HEK293 (cell line): Measurements from ENCODE around the gene NXPH4.

Experiments used
- CTCF ChIA-PET: fragments of 350-600 bp; formaldehyde crosslinking; extraction: SDS; loops from one replicate; lab custom pipeline; 2021; ENCODE audit warnings: antibody characterized with exemption; lab: Yijun Ruan, JAX
- POLR2A ChIA-PET: fragments of 300-600 bp; formaldehyde crosslinking; extraction: SDS; loops from one replicate; lab custom pipeline; 2020; ENCODE audit warnings: antibody characterized with exemption, inconsistent platforms; lab: Yijun Ruan, JAX
- H3K27ac ChIP-seq: fragments of 200-500 bp; sonication (Bioruptor generic); 2 replicates; pipeline ENCODE4 v1.5.1; 2014; ENCODE audit warnings: low read depth, low read length, control low read depth, inconsistent platforms; ENCODE audit errors: extremely low read depth
- H3K36me3 ChIP-seq, 2 experiments: fragments of 200-500 bp in 1 of 2; sonication (Bioruptor generic) in 1 of 2; 1 replicate in 1 of 2; 2 replicates in 1 of 2; pipeline ENCODE4 v1.5.1; 2014 to 2017; ENCODE audit warnings: inconsistent platforms in 2 of 2, low read length in 2 of 2; ENCODE audit not compliant: control insufficient read depth in 2 of 2, insufficient read depth in 1 of 2
- H3K4me1 ChIP-seq: fragments of 200-500 bp; sonication (Bioruptor generic); 2 replicates; pipeline ENCODE4 v1.5.1; 2014; ENCODE audit warnings: mild to moderate bottlenecking, low read length, inconsistent platforms; ENCODE audit not compliant: control insufficient read depth, insufficient read depth
- H3K4me3 ChIP-seq: 2 replicates; pipeline ENCODE4 v1.5.1; 2011; ENCODE audit warnings: low read depth, mild to moderate bottlenecking, control low read depth, low read length, moderate library complexity
- H3K9me3 ChIP-seq: fragments of 200-500 bp; sonication (Bioruptor generic); 2 replicates; pipeline ENCODE4 v1.5.1; 2014; ENCODE audit warnings: low read depth, low read length, inconsistent platforms; ENCODE audit not compliant: control insufficient read depth, insufficient read depth
- BCL11A ChIP-seq: fragments of 450-650 bp; formaldehyde crosslinking; IDR thresholded peaks from 2 replicates; pipeline ENCODE4 v1.5.1; 2016; ENCODE audit warnings: low read depth, missing biosample characterization, missing genetic modification characterization
- GLIS2 ChIP-seq: fragments of 450-650 bp; formaldehyde crosslinking; IDR thresholded peaks from 2 replicates; pipeline ENCODE4 v1.5.1; 2016; ENCODE audit warnings: missing biosample characterization, missing genetic modification characterization
- HOXC10 ChIP-seq: sonication (generic); formaldehyde crosslinking; IDR thresholded peaks from 2 replicates; pipeline ENCODE4 v1.8.1; 2023; ENCODE audit warnings: mild to moderate bottlenecking, missing genetic modification reagents
- IKZF3 ChIP-seq: fragments of 450-650 bp; IDR thresholded peaks from 2 replicates; pipeline ENCODE4 v1.5.0; 2018; ENCODE audit warnings: missing biosample characterization, mild to moderate bottlenecking, missing genetic modification characterization, moderate library complexity
- PATZ1 ChIP-seq: fragments of 450-650 bp; formaldehyde crosslinking; IDR thresholded peaks from 2 replicates; pipeline ENCODE4 v1.5.1; 2016; ENCODE audit warnings: missing biosample characterization, missing genetic modification characterization
- SCRT1 ChIP-seq: fragments of 450-650 bp; formaldehyde crosslinking; IDR thresholded peaks from 2 replicates; pipeline ENCODE4 v1.5.1; 2016; ENCODE audit warnings: missing biosample characterization, missing genetic modification characterization, borderline replicate concordance
- ZBTB17 ChIP-seq: fragments of 450-650 bp; formaldehyde crosslinking; IDR thresholded peaks from 2 replicates; pipeline ENCODE4 v1.5.1; 2016; ENCODE audit warnings: missing biosample characterization, missing genetic modification characterization
- ZEB2 ChIP-seq: fragments of 450-650 bp; formaldehyde crosslinking; IDR thresholded peaks from 2 replicates; pipeline ENCODE4 v1.5.1; 2016; ENCODE audit warnings: missing biosample characterization, missing genetic modification characterization
- ZFP69B ChIP-seq: fragments of 450-650 bp; formaldehyde crosslinking; IDR thresholded peaks from 2 replicates; pipeline ENCODE4 v1.5.1; 2016; ENCODE audit warnings: missing biosample characterization, missing genetic modification characterization
- ZNF24 ChIP-seq: fragments of 450-650 bp; formaldehyde crosslinking; IDR thresholded peaks from 2 replicates; pipeline ENCODE4 v1.5.1; 2016; ENCODE audit warnings: missing biosample characterization, missing genetic modification characterization
- ZNF354C ChIP-seq: fragments of 450-650 bp; formaldehyde crosslinking; IDR thresholded peaks from 2 replicates; pipeline ENCODE4 v1.5.1; 2016; ENCODE audit warnings: missing biosample characterization, missing genetic modification characterization, low read depth, borderline replicate concordance
- ZNF596 ChIP-seq: fragments of 450-650 bp; IDR thresholded peaks from 2 replicates; pipeline ENCODE4 v1.5.0; 2018; ENCODE audit warnings: missing biosample characterization, mild to moderate bottlenecking, missing genetic modification characterization, moderate library complexity
- ZNF768 ChIP-seq: fragments of 450-650 bp; formaldehyde crosslinking; IDR thresholded peaks from 2 replicates; pipeline ENCODE4 v1.5.1; 2018; ENCODE audit warnings: missing biosample characterization, mild to moderate bottlenecking, missing genetic modification characterization
- ZNF830 ChIP-seq: fragments of 450-650 bp; IDR thresholded peaks from 2 replicates; pipeline ENCODE4 v1.5.0; 2018; ENCODE audit warnings: missing biosample characterization, missing genetic modification characterization, low read depth, mild to moderate bottlenecking, moderate library complexity
- TF ChIP-seq, protein P1 (sequence below): fragments of 450-650 bp; formaldehyde crosslinking; IDR thresholded peaks from 2 replicates; pipeline ENCODE4 v1.5.1; 2016; ENCODE audit warnings: missing biosample characterization, missing genetic modification characterization
- TF ChIP-seq, protein P2 (sequence below): fragments of 450-650 bp; IDR thresholded peaks from 2 replicates; pipeline ENCODE4 v1.5.1; 2018; ENCODE audit warnings: missing biosample characterization, missing genetic modification characterization

NXPH4 gene

GRCh38 chr12:57240926-57241401 lies 24.4 kb downstream of the NXPH4 start:
- TF ChIP-seq HOXC10 (CRISPR knock-in tag), result no peak
- TF ChIP-seq ZFP69B (tag by site-specific recombination), result peak; percentile 13; the same call in 1 of the 2 replicates
- TF ChIP-seq SCRT1 (tag by site-specific recombination), result no peak
- TF ChIP-seq ZEB2 (tag by site-specific recombination), result peak; percentile 11; the same call in 1 of the 2 replicates
- TF ChIP-seq, protein P1, sequence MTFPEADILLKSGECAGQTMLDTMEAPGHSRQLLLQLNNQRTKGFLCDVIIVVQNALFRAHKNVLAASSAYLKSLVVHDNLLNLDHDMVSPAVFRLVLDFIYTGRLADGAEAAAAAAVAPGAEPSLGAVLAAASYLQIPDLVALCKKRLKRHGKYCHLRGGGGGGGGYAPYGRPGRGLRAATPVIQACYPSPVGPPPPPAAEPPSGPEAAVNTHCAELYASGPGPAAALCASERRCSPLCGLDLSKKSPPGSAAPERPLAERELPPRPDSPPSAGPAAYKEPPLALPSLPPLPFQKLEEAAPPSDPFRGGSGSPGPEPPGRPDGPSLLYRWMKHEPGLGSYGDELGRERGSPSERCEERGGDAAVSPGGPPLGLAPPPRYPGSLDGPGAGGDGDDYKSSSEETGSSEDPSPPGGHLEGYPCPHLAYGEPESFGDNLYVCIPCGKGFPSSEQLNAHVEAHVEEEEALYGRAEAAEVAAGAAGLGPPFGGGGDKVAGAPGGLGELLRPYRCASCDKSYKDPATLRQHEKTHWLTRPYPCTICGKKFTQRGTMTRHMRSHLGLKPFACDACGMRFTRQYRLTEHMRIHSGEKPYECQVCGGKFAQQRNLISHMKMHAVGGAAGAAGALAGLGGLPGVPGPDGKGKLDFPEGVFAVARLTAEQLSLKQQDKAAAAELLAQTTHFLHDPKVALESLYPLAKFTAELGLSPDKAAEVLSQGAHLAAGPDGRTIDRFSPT (tag by site-specific recombination), result peak; percentile 71; the same call in 1 of the 2 replicates
- no peak for TF ChIP-seq ZNF830 (tag by site-specific recombination)
- Histone ChIP-seq H3K4me1 (peaks cover 5% of the 10 kb centered on the region), H3K36me3 (peaks cover 0 to under 1% of the 10 kb centered on the region in 2 experiments; a peak in 2 of 3 replicates), H3K27ac (no peak overlapping the region), H3K9me3 (no peaks in the 10 kb centered on the region), H3K4me3 (no peak overlapping the region; the same call in 1 of the 2 replicates)
- ChIA-PET POLR2A (interaction anchor here (0.7 to 6.4 kb wide), 6 partner anchors 11 to 113 kb away, joined by 3 to 72 read pairs (median 9); partner anchors contain the start of genes LRP1, NXPH4 and SHMT2), CTCF (interaction anchor here (0.7 to 23.3 kb wide), 11 partner anchors 13 to 217 kb away, joined by 3 to 628 read pairs (median 4); partner anchors contain the start of genes INHBE, NXPH4, SHMT2 and STAT6)

- no peak for TF ChIP-seq ZNF24 (tag by site-specific recombination)
- TF ChIP-seq IKZF3 (tag by site-specific recombination), result 0 out of 2 replicates have a peak, but pooled peaks have one; percentile 24
- 0 out of 2 replicates have a peak, but pooled peaks have one; percentile 12 for TF ChIP-seq BCL11A (tag by site-specific recombination)
- TF ChIP-seq ZNF596 (tag by site-specific recombination), result 0 out of 2 replicates have a peak, but pooled peaks have one; percentile 14
- TF ChIP-seq SCRT1 (tag by site-specific recombination), result no peak
- TF ChIP-seq, protein P2, sequence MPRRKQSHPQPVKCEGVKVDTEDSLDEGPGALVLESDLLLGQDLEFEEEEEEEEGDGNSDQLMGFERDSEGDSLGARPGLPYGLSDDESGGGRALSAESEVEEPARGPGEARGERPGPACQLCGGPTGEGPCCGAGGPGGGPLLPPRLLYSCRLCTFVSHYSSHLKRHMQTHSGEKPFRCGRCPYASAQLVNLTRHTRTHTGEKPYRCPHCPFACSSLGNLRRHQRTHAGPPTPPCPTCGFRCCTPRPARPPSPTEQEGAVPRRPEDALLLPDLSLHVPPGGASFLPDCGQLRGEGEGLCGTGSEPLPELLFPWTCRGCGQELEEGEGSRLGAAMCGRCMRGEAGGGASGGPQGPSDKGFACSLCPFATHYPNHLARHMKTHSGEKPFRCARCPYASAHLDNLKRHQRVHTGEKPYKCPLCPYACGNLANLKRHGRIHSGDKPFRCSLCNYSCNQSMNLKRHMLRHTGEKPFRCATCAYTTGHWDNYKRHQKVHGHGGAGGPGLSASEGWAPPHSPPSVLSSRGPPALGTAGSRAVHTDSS (tag by site-specific recombination), result no peak
- TF ChIP-seq PATZ1 (tag by site-specific recombination), result peak; percentile 47
- TF ChIP-seq GLIS2 (tag by site-specific recombination), result peak; percentile 47
- no peak for TF ChIP-seq ZNF768 (tag by site-specific recombination)
- TF ChIP-seq ZNF354C (tag by site-specific recombination), result no peak
- no peak for TF ChIP-seq ZBTB17 (tag by site-specific recombination)
- CTCF ChIA-PET, result interaction anchor here (0.5 to 23.3 kb wide), 23 partner anchors 11 to 484 kb away, joined by 3 to 628 read pairs (median 5); partner anchors contain the start of genes GLI1, INHBE, NXPH4 and SHMT2
- H3K9me3 ChIP-seq, result no peaks in the 10 kb centered on the region
- peaks cover 5% of the 10 kb centered on the region for H3K4me1 ChIP-seq
- POLR2A ChIA-PET, result interaction anchor here (0.7 to 6.4 kb wide), 8 partner anchors 10 to 114 kb away, joined by 3 to 72 read pairs (median 4); partner anchors contain the start of genes LRP1, NXPH4 and SHMT2
- no peak overlapping the region for H3K27ac ChIP-seq
- no peak overlapping the region for H3K4me3 ChIP-seq
- H3K36me3 ChIP-seq, result no peaks in the 10 kb centered on the region; a peak in 1 of 3 replicates
These were observed 25.1 kb downstream of the NXPH4 start for GRCh38 chr12:57241402-57242310.
